H54 (cell line): ENCODE data around the gene CARNS1.

Source experiments
- DNase-seq: peaks from one replicate; pipeline ENCODE4 v3.0.0; 2011; ENCODE audit warnings: low spot score, mixed read lengths; ENCODE audit not compliant: insufficient read length
- FAIRE-seq: peaks from 3 replicates; lab custom pipeline; 2011; peaks lifted over from hg19 to GRCh38; lab: Jason Lieb, UNC
- POLR2A ChIP-seq: IDR thresholded peaks from 2 replicates; pipeline ENCODE4 v1.6.1; 2011; ENCODE audit warnings: low read depth, mild to moderate bottlenecking, low read length

Gene CARNS1

GRCh38 chr11:67405688-67406339 is 9.7 kb upstream of the CARNS1 start:
- no peak for TF ChIP-seq POLR2A
- FAIRE-seq: no peak
- no peak for DNase-seq

GRCh38 chr11:67406420-67406968 is 9.0 kb upstream of the CARNS1 start:
- no peak for DNase-seq
- TF ChIP-seq POLR2A: no peak

GRCh38 chr11:67406969-67407687 is 8.3 kb upstream of the CARNS1 start:
- DNase-seq: no peak

More at GRCh38 chr11:67406420-67406968, 9.0 kb upstream of the CARNS1 start:
- FAIRE-seq: no peak

DNA sequence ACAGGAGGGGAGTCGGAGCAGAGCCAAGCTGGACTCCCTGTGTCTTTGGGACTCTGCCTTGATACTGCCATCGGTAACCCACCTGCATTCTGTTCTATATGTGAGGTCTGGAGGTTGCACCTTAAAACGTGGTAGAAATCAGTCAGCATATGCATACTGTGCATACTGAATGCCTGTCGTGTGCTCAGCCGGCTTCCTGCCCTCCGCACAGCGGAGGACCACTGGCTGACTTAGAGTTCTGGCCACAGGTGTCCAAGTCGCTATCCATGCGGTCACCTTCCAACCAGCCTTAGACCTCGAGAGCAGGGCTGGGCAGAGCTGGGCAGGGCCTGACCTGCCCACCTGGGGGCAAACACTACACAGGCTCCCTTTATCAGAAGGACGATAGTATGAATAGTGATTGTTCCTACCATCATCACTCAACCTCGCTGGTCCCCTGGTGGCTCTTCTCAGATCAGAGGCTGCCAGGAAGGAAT is 7.8 kb upstream of the CARNS1 start:
- FAIRE-seq: no peak
- no peak for DNase-seq

More at GRCh38 chr11:67406969-67407687, 8.3 kb upstream of the CARNS1 start:
- FAIRE-seq: no peak
- no peak for TF ChIP-seq POLR2A

GRCh38 chr11:67408437-67409200 is 6.9 kb upstream of the CARNS1 start:
- FAIRE-seq (no peak), DNase-seq (no peak)
- TF ChIP-seq POLR2A: no peak

More for the DNA sequence above, 7.8 kb upstream of the CARNS1 start:
- no peak for TF ChIP-seq POLR2A

- DNase-seq (no peak), FAIRE-seq (no peak)
- no peak for TF ChIP-seq POLR2A
These were observed 6.2 kb upstream of the CARNS1 start for GRCh38 chr11:67409261-67409666.

DNA sequence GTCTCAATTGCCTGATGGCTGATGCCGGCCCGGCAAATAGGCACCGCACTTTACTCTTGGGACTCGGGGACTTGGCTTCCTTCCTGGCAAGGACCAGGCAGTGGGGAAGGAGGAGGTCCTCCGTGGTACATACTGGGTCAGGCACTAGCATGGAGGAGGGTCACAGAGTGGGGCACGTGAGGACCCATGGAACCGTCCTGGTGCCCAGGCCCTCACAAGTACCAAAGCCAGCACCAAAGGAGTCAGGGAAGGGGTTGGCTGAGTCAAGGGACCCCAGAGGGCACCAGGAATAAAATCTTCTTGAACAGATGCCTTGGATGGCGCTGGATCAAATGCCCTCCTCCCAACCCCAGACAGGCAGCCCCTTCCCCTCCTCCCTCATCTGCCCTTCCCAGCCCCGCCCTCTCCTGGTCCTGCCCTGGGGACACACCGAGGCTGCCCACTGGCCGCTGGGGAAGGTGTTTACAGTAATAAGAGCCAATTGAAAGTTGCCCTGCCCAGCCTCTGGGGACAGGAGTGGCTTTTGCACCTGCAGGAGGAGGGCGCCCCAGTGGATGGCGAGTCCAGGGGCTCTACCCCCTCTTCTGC is 5.6 kb upstream of the CARNS1 start:
- no peak for TF ChIP-seq POLR2A
- FAIRE-seq (no peak), DNase-seq (no peak)

DNA sequence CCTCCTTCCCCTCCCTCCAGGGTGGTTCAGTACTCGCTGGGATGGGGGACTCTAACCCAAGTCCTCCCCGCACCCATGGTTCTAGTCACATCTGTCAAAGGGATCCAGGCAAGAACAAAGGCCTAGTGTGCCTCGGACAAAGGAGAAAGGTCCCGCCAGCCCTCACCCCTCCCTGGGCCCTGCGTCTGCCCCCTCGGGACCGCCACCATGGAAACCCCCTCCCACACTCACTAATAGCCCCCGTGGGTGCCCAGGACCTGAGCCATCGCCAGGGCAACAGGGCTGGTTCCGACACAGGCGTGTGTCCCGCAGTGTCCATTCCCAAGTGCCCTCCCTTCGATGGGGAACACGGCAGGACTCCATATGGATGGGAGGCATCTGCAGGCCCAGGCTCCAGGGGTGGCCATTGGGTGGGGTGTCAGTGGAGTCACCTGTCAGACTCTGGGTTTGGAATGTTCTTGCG is 5.1 kb upstream of the CARNS1 start:
- FAIRE-seq: no peak
- DNase-seq: no peak
- no peak for TF ChIP-seq POLR2A

- no peak for TF ChIP-seq POLR2A
- DNase-seq: no peak
- FAIRE-seq: no peak
These were observed 4.3 kb upstream of the CARNS1 start for GRCh38 chr11:67410984-67411784.

DNA sequence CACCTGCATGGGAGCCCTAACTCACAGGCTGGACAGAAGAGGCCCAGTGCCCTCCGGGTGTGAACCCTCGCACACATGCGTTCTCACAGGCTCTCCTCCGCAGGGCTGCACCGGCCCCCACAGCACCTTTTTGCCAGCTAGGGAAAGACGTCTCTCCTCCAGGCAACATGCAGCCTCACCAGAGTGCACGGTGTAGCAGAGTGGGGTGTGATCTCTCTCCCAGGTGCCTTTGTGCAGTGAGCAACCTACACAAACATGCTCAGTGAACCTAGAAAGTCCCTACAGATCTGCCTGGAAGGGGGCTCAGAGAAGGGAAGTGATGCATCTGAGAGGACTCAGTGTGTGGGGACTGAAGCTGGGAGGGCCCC is 3.7 kb upstream of the CARNS1 start:
- DNase-seq (no peak), FAIRE-seq (no peak)
- no peak for TF ChIP-seq POLR2A

DNA sequence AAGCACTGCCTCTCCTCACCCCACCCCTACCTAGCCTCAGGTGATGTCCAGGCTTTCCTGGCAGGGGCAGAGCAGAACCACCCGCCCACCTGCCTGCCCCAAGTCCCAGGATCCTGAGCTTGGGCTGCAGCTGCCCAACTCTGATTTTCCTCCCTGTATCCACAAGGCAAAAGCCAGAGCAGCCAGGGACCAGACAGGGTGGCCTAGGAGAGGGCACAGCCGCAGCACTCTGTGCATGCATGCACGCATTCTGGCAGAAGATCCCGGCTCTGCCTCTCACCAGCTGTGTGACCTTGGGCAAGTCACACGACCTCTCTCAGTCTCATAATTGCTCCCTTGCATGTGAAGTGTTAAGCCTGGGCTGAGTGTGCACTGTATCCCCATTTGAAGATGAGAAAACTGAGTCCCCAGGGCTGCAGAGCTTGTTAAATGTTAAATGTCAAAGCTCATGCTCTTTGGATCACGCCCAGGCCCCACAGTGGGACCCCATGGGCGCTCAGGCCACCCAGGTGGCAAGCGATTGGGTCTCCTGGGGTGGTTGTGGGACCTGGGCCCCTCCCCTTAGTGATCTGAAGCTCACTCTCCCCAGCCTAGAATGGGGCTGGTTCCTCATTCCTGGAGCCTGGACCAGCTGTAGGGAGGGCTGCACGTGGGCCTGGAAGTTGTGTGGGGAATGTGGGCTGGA is 2.8 kb upstream of the CARNS1 start:
- no peak for DNase-seq
- no peak for TF ChIP-seq POLR2A
- no peak for FAIRE-seq

GRCh38 chr11:67413266-67413849 is 2.1 kb upstream of the CARNS1 start:
- TF ChIP-seq POLR2A: no peak
- FAIRE-seq (no peak), DNase-seq (no peak)
